Osteoblast (primary cell): ENCODE measurements around the gene NEK9. TPM values are rescaled to one million over a fixed set of nuclear protein-coding genes. Genes with fewer than 3 reads are reported as not detected.

Source experiments
- DNase-seq: peaks from one replicate; pipeline ENCODE4 v3.0.0; 2011; ENCODE audit warnings: low spot score, mixed read lengths; ENCODE audit not compliant: insufficient read length; ENCODE audit errors: missing footprints
- H2AFZ ChIP-seq: 2 replicates; pipeline ENCODE4 v1.6.0; 2011; ENCODE audit warnings: mild to moderate bottlenecking, low read length
- H3K27ac ChIP-seq: 2 replicates; pipeline ENCODE4 v1.5.1; 2011; ENCODE audit warnings: mild to moderate bottlenecking, low read depth, low read length, moderate library complexity
- H3K27me3 ChIP-seq: 2 replicates; pipeline ENCODE4 v1.6.0; 2012; ENCODE audit warnings: mild to moderate bottlenecking, control low read depth, inconsistent platforms, low read length, moderate library complexity; ENCODE audit not compliant: insufficient read depth
- H3K36me3 ChIP-seq: 2 replicates; pipeline ENCODE4 v1.5.1; 2011; ENCODE audit warnings: mild to moderate bottlenecking, low read length, control low read depth, moderate library complexity; ENCODE audit not compliant: insufficient read depth
- H3K4me1 ChIP-seq: 2 replicates; pipeline ENCODE4 v1.5.1; 2011; ENCODE audit warnings: mild to moderate bottlenecking, low read length, control low read depth, moderate library complexity; ENCODE audit not compliant: insufficient read depth
- H3K4me2 ChIP-seq: 2 replicates; pipeline ENCODE4 v1.6.0; 2011; ENCODE audit warnings: mild to moderate bottlenecking, low read length; ENCODE audit not compliant: insufficient read depth
- H3K4me3 ChIP-seq: fragments of 200-600 bp; sonication (generic); 3 replicates; pipeline ENCODE4 v1.5.1; 2012; ENCODE audit warnings: mild to moderate bottlenecking, low read length, inconsistent platforms; ENCODE audit not compliant: insufficient read depth
- H3K79me2 ChIP-seq: 2 replicates; pipeline ENCODE4 v1.6.0; 2012; ENCODE audit warnings: mild to moderate bottlenecking, low read length, control low read depth, inconsistent platforms; ENCODE audit not compliant: insufficient read depth
- H3K9me3 ChIP-seq: 2 replicates; pipeline ENCODE4 v1.5.1; 2011; ENCODE audit warnings: low read depth, low read length, control low read depth
- H4K20me1 ChIP-seq: 2 replicates; pipeline ENCODE4 v1.6.0; 2012; ENCODE audit warnings: mild to moderate bottlenecking, low read length, control low read depth; ENCODE audit not compliant: insufficient read depth
- CTCF ChIP-seq: IDR thresholded peaks from 2 replicates; pipeline ENCODE4 v1.5.1; 2011; ENCODE audit warnings: mild to moderate bottlenecking, low read depth, low read length, moderate library complexity; ENCODE audit errors: extremely low read depth
- total RNA-seq: library from RNA; depleted of rRNA; stranded (reverse); fragments of >200 nt; gene quantifications from 2 replicates; pipeline ENCODE4 v1.2.3, GENCODE V29; 2012

NEK9 gene
- total RNA-seq, 1 donor: 42.7 TPM

GRCh38 chr14:75049136-75049535, 77.7 kb downstream of the NEK9 start:
- Histone ChIP-seq H3K79me2 (peaks cover 19% of the 10 kb centered on the region), H2AFZ (no peak overlapping the region), H3K27ac (peak overlapping the region; percentile 71), H3K4me3 (peak overlapping the region; percentile 23), H3K4me2 (peak overlapping the region; percentile 81), H3K27me3 (no peaks in the 10 kb centered on the region), H4K20me1 (no peaks in the 10 kb centered on the region), H3K4me1 (peaks cover 36% of the 10 kb centered on the region), H3K36me3 (no peaks in the 10 kb centered on the region), H3K9me3 (no peaks in the 10 kb centered on the region)
- TF ChIP-seq CTCF: no peak
- no peak for DNase-seq

GRCh38 chr14:75048101-75048500, 78.7 kb downstream of the NEK9 start:
- Histone ChIP-seq H4K20me1 (no peaks in the 10 kb centered on the region), H3K27me3 (no peaks in the 10 kb centered on the region), H3K4me2 (no peak overlapping the region), H3K79me2 (peaks cover 22% of the 10 kb centered on the region), H3K36me3 (no peaks in the 10 kb centered on the region), H3K9me3 (no peaks in the 10 kb centered on the region), H2AFZ (no peak overlapping the region), H3K4me1 (peaks cover 38% of the 10 kb centered on the region), H3K4me3 (no peak overlapping the region), H3K27ac (no peak overlapping the region)
- DNase-seq: no peak
- TF ChIP-seq CTCF: no peak

GRCh38 chr14:75047506-75047905, 79.3 kb downstream of the NEK9 start:
- Histone ChIP-seq H3K9me3 (no peaks in the 10 kb centered on the region), H3K27me3 (no peaks in the 10 kb centered on the region), H3K4me2 (no peak overlapping the region), H3K36me3 (peaks cover under 1% of the 10 kb centered on the region), H4K20me1 (no peaks in the 10 kb centered on the region), H3K4me3 (no peak overlapping the region), H2AFZ (no peak overlapping the region), H3K79me2 (peaks cover 22% of the 10 kb centered on the region), H3K4me1 (peaks cover 38% of the 10 kb centered on the region), H3K27ac (no peak overlapping the region)
- DNase-seq: no peak
- TF ChIP-seq CTCF: no peak

- Histone ChIP-seq H3K4me2 (peak overlapping the region; percentile 20), H3K9me3 (no peaks in the 10 kb centered on the region), H4K20me1 (no peaks in the 10 kb centered on the region), H3K27me3 (no peaks in the 10 kb centered on the region), H3K27ac (no peak overlapping the region), H3K4me1 (peaks cover 38% of the 10 kb centered on the region), H2AFZ (no peak overlapping the region), H3K36me3 (peaks cover 7% of the 10 kb centered on the region), H3K4me3 (no peak overlapping the region), H3K79me2 (peaks cover 25% of the 10 kb centered on the region)
- no peak for TF ChIP-seq CTCF
- DNase-seq: peak; percentile 74
Measured at GRCh38 chr14:75046899-75047298, 79.9 kb downstream of the NEK9 start.
